ENCODE data around the gene IL13RA2.

IL13RA2 gene

GRCh38 chrX:114999906-115000305 is 17.5 kb downstream of the IL13RA2 start:
- no peak for DNase-seq (ENCODE audit: low read depth in 1 of 2, low spot score in 1 of 2)

GRCh38 chrX:114997779-114998178 is 19.6 kb downstream of the IL13RA2 start:
- no peak for DNase-seq (ENCODE audit: low read depth in 1 of 2, low spot score in 1 of 2)

- DNase-seq (ENCODE audit: low read depth in 1 of 2, low spot score in 1 of 2): no peak
Observed at GRCh38 chrX:114985967-114986592, 31.3 kb downstream of the IL13RA2 start.

- no peak for DNase-seq (ENCODE audit: low read depth in 1 of 2, low spot score in 1 of 2)
Observed at GRCh38 chrX:114976292-114976691, 41.1 kb downstream of the IL13RA2 start.

GRCh38 chrX:114973013-114973412 is 44.4 kb downstream of the IL13RA2 start:
- DNase-seq (ENCODE audit: low read depth in 1 of 2, low spot score in 1 of 2): no peak

GRCh38 chrX:114970806-114971205 is 46.6 kb downstream of the IL13RA2 start:
- DNase-seq (ENCODE audit: low read depth in 1 of 2, low spot score in 1 of 2): no peak

GRCh38 chrX:114964374-114964773 is 53.0 kb downstream of the IL13RA2 start:
- no peak for DNase-seq (ENCODE audit: low read depth in 1 of 2, low spot score in 1 of 2)

GRCh38 chrX:114962209-114962608 is 55.2 kb downstream of the IL13RA2 start:
- no peak for DNase-seq (ENCODE audit: low read depth in 1 of 2, low spot score in 1 of 2)

GRCh38 chrX:114959729-114960128 is 57.7 kb downstream of the IL13RA2 start:
- DNase-seq (ENCODE audit: low read depth in 1 of 2, low spot score in 1 of 2): no peak

Measured in stimulated activated CD4-positive, alpha-beta T cell treated with anti-CD3 and anti-CD28 coated beads, Interleukin-15, amount 100 ng/mL, for 1 hour (primary cell).